ENCODE measurements around the gene MPP2. TPM values are rescaled to one million over a fixed set of nuclear protein-coding genes. Genes with fewer than 3 reads are reported as not detected.

The MPP2 gene
- total and polyA plus RNA-seq, 9 of the 15 experiments (the other 6 are each of a cell fraction or from before 2014, with no cell fraction given), result 0.04 to 1.0 (median 0.24) TPM

- TF ChIP-seq EGR1 (conservative IDR thresholded peaks at IDR 0.05) (peak; percentile 49; the same call in 1 of the 2 replicates), TAF1 (IDR thresholded peaks at IDR 0.05; ENCODE audit: control insufficient read depth, extremely low read depth, insufficient read depth, low read length, severe bottlenecking) (peak; percentile 66), MTA3 (IDR thresholded peaks at IDR 0.05; ENCODE audit: borderline replicate concordance) (no peak), RUNX1 (IDR thresholded peaks at IDR 0.05; ENCODE audit: low read depth) (no peak), CXXC5 (CRISPR knock-in tag; IDR thresholded peaks at IDR 0.05) (peak; percentile 75)
Measured at GRCh38 chr17:43832976-43833829, 74.1 kb downstream of the MPP2 start, which contains the start of gene MPP3 (continued).

- FAIRE-seq, result no peak
- H3K27me3 ChIP-seq (ENCODE audit: control insufficient read depth in 2 of 2, insufficient read depth in 2 of 2, low read length in 2 of 2), result peaks cover 0 to 10% of the 10 kb centered on the region in 2 experiments; a peak in 1 of 5 replicates
- peaks cover 5 to 22% of the 10 kb centered on the region in 2 experiments for H3K4me1 ChIP-seq (replicated peaks in 1 of 2; ENCODE audit: control insufficient read depth in 2 of 2, insufficient read depth in 2 of 2, low read length in 2 of 2)
- H4K20me1 ChIP-seq (replicated peaks; ENCODE audit: control insufficient read depth, insufficient read depth, low read length), result no peaks in the 10 kb centered on the region; the same call in 1 of the 2 replicates
- H3K79me2 ChIP-seq (ENCODE audit: control insufficient read depth, insufficient read depth, low read length), result no peaks in the 10 kb centered on the region
- H3K36me3 ChIP-seq (ENCODE audit: control insufficient read depth, insufficient read depth, low read length), result peaks cover 3% of the 10 kb centered on the region; the same call in 1 of the 3 replicates
- peak overlapping the region; percentile 92 for H2AFZ ChIP-seq (ENCODE audit: low read depth, low read length)
- ChIA-PET CTCF (ENCODE audit: low intra/inter-chr PET ratio) (no interaction called here), POLR2A (interaction anchor here (1.1 to 1.6 kb wide), 3 partner anchors 9 to 47 kb away, joined by 3 to 5 read pairs (median 3); no protein-coding TSS in a partner anchor)
- peaks cover 5% of the 10 kb centered on the region for H3K9me3 ChIP-seq (replicated peaks; ENCODE audit: control insufficient read depth, insufficient read depth, low read depth, low read length)
- DNase-seq (ENCODE audit: extremely low read depth in 1 of 4, low spot score in 3 of 4), result peak in 2 of 4 experiments; percentile 57 to 78
- peak; percentile 83 for ATAC-seq
- in situ Hi-C loops (cut with MboI) (no loop called here), intact Hi-C loops (cut with micrococcal nuclease) (no loop called here)
- no TSS peak for BruUV-seq (replicated peaks)
- peak overlapping the region; percentile 51 to 90; a peak in 3 of 4 replicates for H3K9ac ChIP-seq (ENCODE audit: insufficient read depth in 1 of 2, low read depth in 2 of 2, low read length in 2 of 2)
- 18% methylated on average over 29 of the region's 51 CpGs for WGBS (ENCODE audit: insufficient coverage, low coverage, missing lambda C conversion rate)
- H3K27ac ChIP-seq (ENCODE audit: extremely low read depth, low read depth, low read length), result peak overlapping the region; percentile 55; the same call in 2 of the 3 replicates
- no peaks in the 10 kb centered on the region for H3K9me1 ChIP-seq (ENCODE audit: control insufficient read depth, insufficient read depth, low read length)
- H3K4me2 ChIP-seq (ENCODE audit: insufficient read depth, low read length), result peak overlapping the region; percentile 63
- H3K4me3 ChIP-seq, result peak overlapping the region; percentile 61
- no peak for TF ChIP-seq SP1 (CRISPR knock-in tag; IDR thresholded peaks at IDR 0.05)
- 0 out of 2 replicates have a peak, but pooled peaks have one; percentile 10 for TF ChIP-seq ZNF263 (CRISPR knock-in tag; IDR thresholded peaks at IDR 0.05; ENCODE audit: borderline replicate concordance)
- TF ChIP-seq E2F6 (IDR thresholded peaks at IDR 0.05; ENCODE audit: borderline replicate concordance in 1 of 2, extremely low read depth in 1 of 2, insufficient read depth in 1 of 2, insufficient read length in 1 of 2, low read depth in 1 of 2, low read length in 1 of 2, poor library complexity in 1 of 2, severe bottlenecking in 1 of 2), result peak; percentile 10 to 71
- 0 out of 2 replicates have a peak, but pooled peaks have one; percentile 24 for TF ChIP-seq ZBTB7A (IDR thresholded peaks at IDR 0.05; ENCODE audit: borderline replicate concordance, control insufficient read depth, low read depth, low read length)
- peak; percentile 32; the same call in 1 of the 2 replicates for TF ChIP-seq RBFOX2 (IDR thresholded peaks at IDR 0.05; ENCODE audit: low read depth, low read length)
- no peak for TF ChIP-seq HOXB6 (CRISPR knock-in tag; IDR thresholded peaks at IDR 0.05; ENCODE audit: borderline replicate concordance)
- TF ChIP-seq ARID3B (CRISPR knock-in tag; IDR thresholded peaks at IDR 0.05; ENCODE audit: borderline replicate concordance), result no peak
- TF ChIP-seq L3MBTL2 (IDR thresholded peaks at IDR 0.05), result peak; percentile 7; the same call in 1 of the 2 replicates
- peak; percentile 53 for TF ChIP-seq RBBP5 (IDR thresholded peaks at IDR 0.05; ENCODE audit: borderline replicate concordance, insufficient read depth, low read length, poor library complexity, severe bottlenecking)
Measured at GRCh38 chr17:43832168-43832975, 75.0 kb downstream of the MPP2 start.

Data from K562 (cell line).